ENCODE data around the gene UROC1.

- TF ChIP-seq TAF1 (IDR thresholded peaks at IDR 0.05; ENCODE audit: borderline replicate concordance, low read depth, low read length) (no peak), POLR2AphosphoS5 (IDR thresholded peaks at IDR 0.05; ENCODE audit: low read depth, low read length) (no peak), POLR2A (IDR thresholded peaks at IDR 0.05; ENCODE audit: low read depth, low read length) (no peak)
Measured at GRCh38 chr3:126433105-126433430, 84.5 kb downstream of the UROC1 start.
